Erythroblast (primary cell): ENCODE measurements around the gene EPS8.

Source experiments
- DNase-seq, 2 experiments: peaks; one replicate each; lab custom pipeline; 2025; lab: John Stamatoyannopoulos, UW
- GATA1 ChIP-seq: IDR thresholded peaks from 2 replicates; pipeline ENCODE4 v1.6.1; 2011; ENCODE audit warnings: low read depth, mild to moderate bottlenecking, control low read depth, low read length, moderate library complexity
- POLR2A ChIP-seq: IDR thresholded peaks from 2 replicates; pipeline ENCODE4 v1.6.1; 2011; ENCODE audit warnings: mild to moderate bottlenecking, low read length

EPS8 gene

DNA sequence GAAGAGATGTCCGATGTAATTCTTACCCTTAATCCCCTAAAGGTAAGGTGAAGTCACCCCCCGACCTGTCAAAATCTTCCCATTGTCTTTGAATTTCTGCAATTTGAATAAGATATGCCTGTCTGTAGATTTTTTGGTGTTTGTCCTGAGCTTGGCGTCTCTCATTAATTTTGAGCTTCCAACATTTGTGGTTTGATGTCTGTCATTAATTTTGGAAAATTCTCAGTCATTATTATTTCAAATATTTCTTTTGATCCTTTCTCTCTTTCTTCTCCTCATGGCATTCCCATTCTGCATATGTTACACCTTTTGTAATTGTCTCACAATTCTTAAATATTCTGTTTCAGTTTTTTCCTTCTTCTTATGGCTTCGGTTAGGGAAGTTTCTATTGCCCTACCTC is 60.1 kb downstream of the EPS8 start:
- no peak for TF ChIP-seq GATA1
- TF ChIP-seq POLR2A, result no peak

DNA sequence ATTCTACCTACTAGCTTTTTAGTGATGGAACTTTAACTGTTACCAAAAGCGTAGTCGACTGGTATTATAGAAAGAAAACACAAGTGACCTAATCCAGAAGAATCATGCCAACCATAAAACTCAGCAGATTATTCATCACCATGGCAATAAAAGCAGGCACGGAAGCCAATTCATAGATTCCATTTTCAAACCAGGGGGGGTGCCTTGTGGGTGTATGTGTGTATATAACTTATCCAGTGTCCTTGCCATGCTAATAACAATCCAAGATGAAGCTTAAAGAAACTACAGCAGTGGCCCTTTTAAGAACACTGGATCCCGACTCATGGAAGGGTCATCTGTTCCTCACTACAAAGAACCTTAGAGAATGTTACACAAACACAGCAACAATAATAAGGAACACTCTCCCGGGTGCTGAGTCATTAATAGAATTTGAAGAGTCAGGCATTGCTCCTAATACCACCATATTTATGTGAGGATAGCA is 61.0 kb downstream of the EPS8 start:
- TF ChIP-seq GATA1 (no peak), POLR2A (no peak)
- DNase-seq, result peak in 1 of 2 experiments; percentile 9

More for the DNA sequence above, 60.1 kb downstream of the EPS8 start:
- DNase-seq, result no peak

DNA sequence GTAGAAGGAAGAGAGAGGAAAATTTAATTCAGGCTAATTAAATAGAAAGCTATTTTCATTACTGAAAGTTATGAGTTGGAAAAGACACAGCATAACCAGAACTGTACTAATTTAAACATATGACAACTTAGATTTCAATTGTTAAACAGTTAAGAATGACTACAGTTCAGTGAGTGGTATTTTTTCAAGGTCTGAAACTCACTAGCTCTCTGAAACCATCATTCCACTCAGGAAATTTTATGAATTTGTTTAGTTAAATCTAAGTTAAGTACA is 62.4 kb downstream of the EPS8 start:
- TF ChIP-seq POLR2A (no peak), GATA1 (no peak)
- no peak for DNase-seq

DNA sequence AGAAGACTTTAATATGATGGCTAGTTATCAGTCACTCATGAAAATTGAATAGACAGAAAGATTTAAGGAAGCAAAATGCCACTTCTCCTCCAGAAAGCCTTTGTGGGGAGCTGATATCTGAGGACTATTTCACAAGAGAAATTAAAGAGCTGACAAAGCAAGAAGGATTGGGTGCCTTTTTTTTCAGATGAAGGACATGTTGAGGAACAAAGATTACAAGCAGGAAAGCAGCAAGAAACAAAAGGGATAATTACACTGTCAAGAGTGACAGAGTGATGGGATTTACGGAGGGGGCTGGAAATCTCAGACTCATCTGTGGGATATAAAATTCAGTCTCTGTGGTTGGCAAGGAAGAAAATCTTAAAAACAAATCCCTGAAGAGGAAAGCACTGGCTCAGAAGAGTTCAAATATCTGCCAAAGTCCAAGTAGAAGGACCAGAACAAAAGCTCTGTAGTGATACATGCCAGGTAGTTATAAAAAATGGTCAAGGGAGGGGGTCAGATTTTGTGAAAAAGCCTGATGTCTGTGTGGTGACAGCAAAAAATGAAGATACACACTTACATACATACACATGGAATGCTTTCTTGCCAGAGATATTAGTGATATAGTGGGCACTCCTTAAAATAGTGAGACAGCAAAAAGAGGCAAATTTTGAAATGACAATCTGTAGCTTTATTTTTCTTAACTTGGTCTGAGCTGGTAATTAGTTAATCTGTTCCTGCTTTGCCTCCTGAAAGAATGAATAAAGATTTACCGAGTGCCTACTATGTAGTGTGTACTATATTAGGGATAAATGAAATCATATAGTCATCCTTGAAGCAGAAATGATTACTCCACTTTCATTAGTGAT is 62.9 kb downstream of the EPS8 start:
- TF ChIP-seq GATA1 (no peak), POLR2A (no peak)
- peak; percentile 37 to 61 for DNase-seq

DNA sequence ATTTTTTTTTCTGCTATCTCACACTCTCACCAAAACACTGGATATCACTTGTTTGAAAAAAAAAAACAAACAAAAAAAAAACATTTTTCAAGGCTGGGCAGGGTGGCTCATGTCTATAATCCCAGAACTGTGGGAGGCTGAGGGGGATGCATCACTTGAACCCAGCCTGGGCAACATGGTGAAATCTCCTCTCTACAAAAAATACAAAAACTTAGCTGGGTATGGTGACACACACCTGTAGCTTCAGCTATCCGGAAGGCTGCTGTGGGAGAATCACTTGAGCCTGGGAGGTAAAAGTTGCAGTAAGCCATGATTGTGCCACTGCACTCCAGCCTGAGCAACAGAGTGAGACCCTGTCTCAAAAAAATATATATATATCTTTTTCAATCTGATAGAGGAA is 66.2 kb downstream of the EPS8 start:
- no peak for TF ChIP-seq GATA1
- no peak for TF ChIP-seq POLR2A
- no peak for DNase-seq

DNA sequence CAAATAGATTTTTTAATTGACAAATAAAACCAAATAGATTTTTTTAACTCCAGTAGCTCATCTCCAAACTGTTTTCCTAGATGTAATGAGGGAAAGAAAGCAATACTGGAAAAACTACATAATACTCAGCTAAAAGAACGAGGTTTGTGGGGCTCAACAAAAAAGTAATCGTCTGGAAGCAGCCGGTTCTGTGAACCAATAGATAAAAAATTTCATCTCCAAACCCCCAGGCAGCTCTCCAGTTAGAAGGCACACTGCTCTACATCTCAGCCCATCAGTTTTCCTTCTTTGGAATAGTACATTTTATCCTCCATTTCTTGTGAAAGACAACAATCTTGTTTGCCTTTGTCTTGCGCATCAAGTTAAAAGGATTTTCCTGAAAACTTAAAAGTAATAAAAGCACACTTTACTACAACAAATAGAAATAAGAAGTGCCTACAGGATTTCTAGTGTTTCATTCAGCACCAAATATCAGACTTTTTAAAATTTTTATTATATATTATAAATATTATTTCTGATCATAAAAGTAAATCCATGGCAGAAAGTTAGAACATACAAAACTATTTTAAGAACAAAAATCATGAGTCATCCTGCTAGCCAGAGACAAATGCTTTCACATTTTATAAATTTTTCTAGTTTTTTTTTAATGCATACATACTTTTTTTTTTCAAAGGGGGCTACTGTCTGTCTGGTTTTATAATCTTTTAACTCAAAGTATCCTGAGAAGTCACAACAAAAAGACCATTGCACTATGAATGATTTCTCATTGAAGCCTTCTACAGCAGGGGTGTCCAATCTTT is 67.7 kb downstream of the EPS8 start:
- peak; percentile 86 to 87 for DNase-seq
- TF ChIP-seq GATA1 (no peak), POLR2A (no peak)

DNA sequence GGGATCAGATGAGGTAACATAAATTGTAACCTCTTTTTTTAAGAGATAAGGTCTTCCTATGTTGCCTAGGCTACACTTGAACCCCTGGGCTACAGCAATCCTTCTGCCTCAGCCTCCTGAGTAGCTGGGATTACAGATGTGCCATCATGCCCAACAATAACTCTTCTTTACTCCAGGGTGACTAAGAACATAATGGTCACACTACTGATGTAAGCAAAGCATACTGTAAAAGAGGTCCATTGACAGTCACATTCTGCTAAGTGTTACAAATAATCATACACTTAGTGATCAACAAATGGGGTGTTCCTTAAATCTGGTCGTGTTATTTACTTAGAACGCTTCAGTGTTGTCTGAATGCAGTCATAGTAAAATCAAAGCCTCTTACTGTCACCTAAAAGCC is 68.9 kb downstream of the EPS8 start:
- peak; percentile 33 to 62 for DNase-seq
- TF ChIP-seq POLR2A (no peak), GATA1 (no peak)

DNA sequence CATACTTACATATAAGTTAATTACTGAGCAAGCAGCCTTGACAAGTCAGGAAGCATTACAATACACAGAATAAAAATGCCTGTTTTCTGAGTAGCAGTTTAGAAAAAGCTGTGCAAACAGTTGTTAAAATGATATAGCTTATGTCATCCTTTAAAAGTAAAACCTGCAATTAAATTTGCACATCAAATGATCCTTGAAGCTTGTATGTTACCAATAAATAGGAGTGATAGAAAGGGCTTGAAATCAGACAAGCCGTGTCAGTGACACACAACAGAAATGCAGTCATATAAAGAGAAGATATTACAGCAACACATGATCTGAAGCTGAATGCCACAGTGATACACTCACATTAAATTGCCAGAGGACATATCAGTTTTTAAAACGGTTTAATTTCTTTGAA is 70.0 kb downstream of the EPS8 start:
- peak in 1 of 2 experiments; percentile 32 for DNase-seq
- TF ChIP-seq GATA1 (no peak), POLR2A (no peak)

DNA sequence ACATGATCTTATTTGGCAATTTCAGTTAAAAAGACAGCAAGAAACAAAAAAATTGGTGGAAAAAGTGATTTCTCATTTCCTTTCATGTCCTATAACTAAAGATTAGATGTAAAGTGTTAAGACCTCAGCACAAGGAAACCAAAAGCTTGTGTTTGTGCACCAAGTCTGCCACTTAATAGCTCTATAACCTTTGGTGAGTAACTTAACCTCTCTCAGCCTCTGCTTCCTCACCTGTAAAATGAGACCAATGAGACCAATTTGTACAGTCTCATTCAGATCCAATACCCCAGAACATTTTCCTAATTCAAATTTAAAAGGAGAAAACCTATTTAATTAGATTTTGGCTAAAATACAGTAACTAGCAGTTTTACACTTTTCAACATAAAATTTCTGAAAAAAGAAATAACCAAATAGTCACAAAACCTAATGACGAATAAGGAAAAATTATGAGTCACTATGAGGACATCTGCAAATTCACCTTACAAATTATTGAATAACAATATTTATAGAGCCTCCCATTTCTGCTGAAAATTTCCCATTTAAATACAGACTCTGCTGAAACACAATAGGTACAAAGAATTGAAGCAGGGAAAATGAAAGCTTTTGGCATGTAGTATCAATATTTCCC is 71.1 kb downstream of the EPS8 start:
- no peak for TF ChIP-seq POLR2A
- TF ChIP-seq GATA1, result no peak
- no peak for DNase-seq

DNA sequence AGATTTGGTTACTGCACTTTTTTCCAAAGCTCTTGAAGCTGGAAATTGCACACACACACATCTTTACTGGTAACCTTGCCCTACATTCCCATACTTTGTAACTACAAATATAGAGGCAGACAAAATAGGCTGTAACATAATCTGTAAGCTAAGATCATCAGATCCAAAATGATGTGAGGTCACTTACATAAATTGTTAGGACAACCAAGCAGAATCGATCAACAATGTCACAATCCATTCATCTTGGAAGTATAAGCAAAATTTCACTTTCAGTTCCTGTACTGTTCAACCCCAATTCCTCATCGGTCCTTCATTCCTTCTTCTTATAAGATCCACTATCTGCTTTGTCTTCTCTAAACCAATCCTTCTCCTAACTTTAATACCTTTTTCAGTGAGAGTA is 72.6 kb downstream of the EPS8 start:
- DNase-seq, result no peak
- TF ChIP-seq POLR2A, result no peak
- no peak for TF ChIP-seq GATA1

DNA sequence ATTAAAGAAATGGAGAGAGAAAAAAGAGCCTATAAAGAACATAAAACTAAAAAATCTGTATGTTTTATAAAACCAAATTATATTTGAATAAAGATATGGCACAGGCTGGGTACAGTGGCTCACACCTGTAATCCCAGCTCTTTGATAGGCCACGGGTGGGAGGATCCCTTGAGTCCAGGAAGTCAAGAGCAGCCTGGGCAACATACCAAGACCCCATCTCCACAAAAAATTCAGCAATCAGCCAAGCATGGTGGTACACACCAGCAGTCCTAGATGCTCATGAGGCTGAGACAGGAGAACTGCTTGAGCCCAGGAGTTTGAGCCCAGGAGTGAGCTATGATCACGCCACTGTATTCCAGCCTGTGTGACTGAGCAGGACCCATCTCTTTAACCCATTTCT is 74.9 kb downstream of the EPS8 start:
- TF ChIP-seq GATA1 (no peak), POLR2A (no peak)
- no peak for DNase-seq

DNA sequence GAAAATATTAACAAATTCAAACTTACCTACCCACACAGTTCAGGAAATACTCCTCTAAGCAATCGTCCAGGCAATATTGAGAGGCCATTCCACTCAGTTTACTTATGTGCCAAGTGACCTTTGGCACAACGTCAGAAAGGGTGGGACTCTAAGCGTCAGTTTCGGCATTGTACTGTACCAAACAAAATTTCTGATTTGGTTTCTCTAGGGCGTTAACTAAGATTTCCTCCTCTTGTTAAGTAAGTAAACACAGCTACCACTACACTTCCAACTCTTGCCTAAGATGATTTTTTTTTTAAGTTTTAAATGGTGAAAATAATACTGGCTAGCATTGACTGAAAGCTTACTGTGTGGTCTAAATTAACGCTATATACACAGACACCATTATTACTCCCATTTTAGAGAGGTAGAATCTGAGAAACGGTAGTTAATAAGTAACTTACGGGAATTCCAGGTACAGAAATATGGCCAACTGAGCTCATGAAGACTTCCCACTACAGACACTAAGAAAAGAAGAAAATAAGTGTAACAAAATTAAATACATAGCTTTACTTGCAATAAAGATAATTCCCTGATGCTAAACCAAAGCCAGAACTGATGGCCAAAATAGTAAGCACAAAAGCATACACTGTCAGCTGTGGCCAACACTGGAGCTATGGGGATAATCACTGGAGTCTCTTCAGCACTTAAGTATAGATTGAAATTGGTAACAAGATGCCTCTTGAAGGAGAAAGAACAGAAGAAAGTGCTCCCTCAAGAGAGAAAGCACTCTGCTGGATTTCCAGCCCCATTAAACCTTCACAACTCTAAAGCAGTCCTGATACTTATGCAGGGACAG is 76.1 kb downstream of the EPS8 start:
- no peak for DNase-seq
- no peak for TF ChIP-seq GATA1
- TF ChIP-seq POLR2A, result no peak

DNA sequence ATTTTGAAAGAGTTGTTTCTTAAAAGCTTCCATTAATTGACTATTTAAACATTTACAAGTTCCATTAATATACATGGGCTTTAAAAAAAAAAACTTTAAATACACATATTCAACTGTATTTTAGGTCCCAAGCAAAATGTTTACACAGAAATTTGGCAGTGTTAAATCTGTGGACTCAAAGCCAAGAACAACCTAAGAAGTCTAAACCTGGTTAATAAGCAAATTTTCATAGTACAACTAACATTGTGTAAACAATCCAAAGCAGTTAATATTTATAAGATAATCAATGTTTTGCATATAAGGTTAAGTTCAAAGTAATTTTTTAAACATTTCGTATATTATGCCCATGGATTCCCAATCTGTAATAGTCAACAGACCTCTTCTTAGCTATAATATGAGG is 77.0 kb downstream of the EPS8 start:
- TF ChIP-seq GATA1 (no peak), POLR2A (no peak)
- no peak for DNase-seq
